HG02884 (cell line): ENCODE measurements around the gene NHSL2.

Source experiments
- ATAC-seq: cut with Tn5 transposase; IDR thresholded peaks from one replicate; pipeline ENCODE4 v1.9.1; 2021; ENCODE audit warnings: mild to moderate bottlenecking, moderate library complexity; ENCODE audit not compliant: unreplicated experiment

The NHSL2 gene

GRCh38 chrX:72125331-72126047 lies 214.8 kb downstream of the NHSL2 start:
- no peak for ATAC-seq

- no peak for ATAC-seq
These were observed 215.4 kb downstream of the NHSL2 start for GRCh38 chrX:72126048-72126415.

- ATAC-seq = no peak
These were observed 216.0 kb downstream of the NHSL2 start for GRCh38 chrX:72126539-72127140.

- ATAC-seq = no peak
These were observed 216.7 kb downstream of the NHSL2 start for GRCh38 chrX:72127332-72127731.

GRCh38 chrX:72128183-72128834 lies 217.7 kb downstream of the NHSL2 start:
- ATAC-seq = no peak

- ATAC-seq = no peak
These were observed 218.2 kb downstream of the NHSL2 start for GRCh38 chrX:72128881-72129280.

GRCh38 chrX:72129661-72130060 lies 219.0 kb downstream of the NHSL2 start:
- ATAC-seq = no peak

- no peak for ATAC-seq
These were observed 219.6 kb downstream of the NHSL2 start for GRCh38 chrX:72130156-72130761.

- no peak for ATAC-seq
These were observed 220.2 kb downstream of the NHSL2 start for GRCh38 chrX:72130762-72131250.

GRCh38 chrX:72131317-72132294 lies 221.0 kb downstream of the NHSL2 start, which contains the start of gene RTL5:
RTL5 (minus strand) TSS chrX:72131915.
- ATAC-seq = peak; percentile 66

- no peak for ATAC-seq
These were observed 221.8 kb downstream of the NHSL2 start for GRCh38 chrX:72132456-72132855.

- no peak for ATAC-seq
These were observed 223.4 kb downstream of the NHSL2 start for GRCh38 chrX:72133851-72134546.

GRCh38 chrX:72137846-72138495 lies 227.3 kb downstream of the NHSL2 start:
- ATAC-seq = no peak

GRCh38 chrX:72139538-72139937 lies 228.9 kb downstream of the NHSL2 start:
- ATAC-seq = no peak

- peak; percentile 66 for ATAC-seq
These were observed 230.8 kb downstream of the NHSL2 start for GRCh38 chrX:72141372-72142004.

- ATAC-seq = no peak
These were observed 231.6 kb downstream of the NHSL2 start for GRCh38 chrX:72142094-72142793.

- ATAC-seq = no peak
These were observed 232.4 kb downstream of the NHSL2 start for GRCh38 chrX:72142794-72143608.

GRCh38 chrX:72143609-72143907 lies 232.9 kb downstream of the NHSL2 start:
- no peak for ATAC-seq
